Right atrium auricular region (tissue), 2 donors: ENCODE data around the gene RBMS1. TPM values are rescaled to one million over a fixed set of nuclear protein-coding genes. Genes with fewer than 3 reads are reported as not detected.

ENCODE experiments used
- DNase-seq: peaks from one replicate; pipeline ENCODE4 v3.0.0-alpha.2; 2019; ENCODE audit warnings: low spot score
- H3K27ac ChIP-seq, 2 donors: fragments of 200-600 bp; sonication (generic); 1 replicate in 1 of 2; 2 replicates in 1 of 2; pipeline ENCODE4 v1.5.1; 2016 to 2019
- H3K27me3 ChIP-seq, 2 donors: fragments of 200-600 bp; sonication (generic); one replicate each; pipeline versions ENCODE4 v1.5.1 to v1.6.0; 2017 to 2019
- H3K36me3 ChIP-seq: fragments of 200-600 bp; sonication (generic); one replicate; pipeline ENCODE4 v1.5.1; 2016
- H3K4me1 ChIP-seq, 2 donors: fragments of 200-600 bp; sonication (generic); one replicate each; pipeline versions ENCODE4 v1.5.1 to v1.6.0; 2017 to 2019
- H3K4me3 ChIP-seq, 2 donors: fragments of 200-600 bp; sonication (generic); 1 replicate in 1 of 2; 2 replicates in 1 of 2; pipeline ENCODE4 v1.5.1; 2017 to 2019; ENCODE audit warnings: mild to moderate bottlenecking in 1 of 2, moderate library complexity in 1 of 2
- H3K9me3 ChIP-seq, 2 donors: fragments of 200-600 bp; sonication (generic); one replicate each; pipeline ENCODE4 v1.5.1; 2019
- total RNA-seq, 2 donors: library from RNA; depleted of rRNA; stranded (reverse); fragments of >200 nt; gene quantifications; one replicate each; pipeline ENCODE4 v1.1.0, GENCODE V29; 2016
- TF ChIP-seq, protein P1 (sequence below), 2 donors: fragments of 200-600 bp; sonication (generic); IDR thresholded peaks; one replicate each; pipeline ENCODE4 v1.5.1; 2019; ENCODE audit warnings: antibody characterized with exemption in 2 of 2

The RBMS1 gene
- total RNA-seq, 2 donors from 2014 or later, result 52.3 to 57.0 TPM

DNA sequence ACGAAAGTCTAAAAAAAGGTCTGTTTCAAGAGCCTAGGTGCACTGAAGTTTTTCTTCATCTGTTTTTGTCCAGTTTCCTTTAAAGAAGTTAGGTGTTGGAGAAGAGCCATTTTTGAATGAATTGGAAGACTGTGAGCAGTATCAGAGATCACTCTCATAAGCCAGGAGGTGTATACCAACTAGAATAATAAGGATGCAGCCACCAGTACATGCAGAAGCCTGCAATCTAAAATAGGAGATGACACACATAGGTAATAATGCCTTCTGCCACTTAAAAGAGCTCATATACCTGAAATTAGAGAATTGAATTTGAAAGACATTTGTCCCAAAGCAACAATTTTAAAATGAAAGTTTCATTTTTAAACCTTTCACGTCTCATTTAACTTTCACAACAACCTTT lies 81.7 kb downstream of the RBMS1 start:
- H3K4me1 ChIP-seq, result peaks cover 0 to 34% of the 10 kb centered on the region in 2 donors
- no peaks in the 10 kb centered on the region for H3K9me3 ChIP-seq
- TF ChIP-seq, protein P1, sequence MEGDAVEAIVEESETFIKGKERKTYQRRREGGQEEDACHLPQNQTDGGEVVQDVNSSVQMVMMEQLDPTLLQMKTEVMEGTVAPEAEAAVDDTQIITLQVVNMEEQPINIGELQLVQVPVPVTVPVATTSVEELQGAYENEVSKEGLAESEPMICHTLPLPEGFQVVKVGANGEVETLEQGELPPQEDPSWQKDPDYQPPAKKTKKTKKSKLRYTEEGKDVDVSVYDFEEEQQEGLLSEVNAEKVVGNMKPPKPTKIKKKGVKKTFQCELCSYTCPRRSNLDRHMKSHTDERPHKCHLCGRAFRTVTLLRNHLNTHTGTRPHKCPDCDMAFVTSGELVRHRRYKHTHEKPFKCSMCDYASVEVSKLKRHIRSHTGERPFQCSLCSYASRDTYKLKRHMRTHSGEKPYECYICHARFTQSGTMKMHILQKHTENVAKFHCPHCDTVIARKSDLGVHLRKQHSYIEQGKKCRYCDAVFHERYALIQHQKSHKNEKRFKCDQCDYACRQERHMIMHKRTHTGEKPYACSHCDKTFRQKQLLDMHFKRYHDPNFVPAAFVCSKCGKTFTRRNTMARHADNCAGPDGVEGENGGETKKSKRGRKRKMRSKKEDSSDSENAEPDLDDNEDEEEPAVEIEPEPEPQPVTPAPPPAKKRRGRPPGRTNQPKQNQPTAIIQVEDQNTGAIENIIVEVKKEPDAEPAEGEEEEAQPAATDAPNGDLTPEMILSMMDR (IDR thresholded peaks at IDR 0.05), result no peak
- no peak for DNase-seq
- H3K36me3 ChIP-seq, result no peaks in the 10 kb centered on the region
- no peaks in the 10 kb centered on the region for H3K27me3 ChIP-seq
- H3K27ac ChIP-seq, result peak overlapping the region in 1 of 2 donors; percentile 56
- H3K4me3 ChIP-seq, result no peak overlapping the region

DNA sequence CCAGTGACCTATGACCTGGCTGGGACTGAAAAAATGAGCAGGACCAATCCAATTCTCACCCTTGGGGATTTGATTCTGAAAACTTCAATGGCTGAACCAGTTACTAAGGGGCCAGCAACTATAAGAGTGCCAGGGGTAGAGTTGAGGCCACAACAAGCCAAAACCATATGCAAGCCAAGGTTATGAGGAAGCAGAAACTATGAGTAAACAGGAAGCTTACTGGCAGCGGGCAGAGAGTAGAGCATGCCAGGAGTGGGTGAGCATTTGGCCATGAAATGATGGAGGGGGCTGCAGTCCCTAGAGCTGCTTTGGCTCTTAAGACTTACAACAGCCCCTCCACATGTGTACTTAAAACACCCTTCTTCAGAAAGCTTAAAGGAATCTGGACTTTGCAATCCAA lies 82.4 kb downstream of the RBMS1 start:
- H3K36me3 ChIP-seq, result no peaks in the 10 kb centered on the region
- no peak for DNase-seq
- H3K27ac ChIP-seq, result peak overlapping the region in 1 of 2 donors; percentile 56
- H3K9me3 ChIP-seq, result no peaks in the 10 kb centered on the region
- H3K4me1 ChIP-seq, result peaks cover 0 to 35% of the 10 kb centered on the region in 2 donors
- no peak overlapping the region for H3K4me3 ChIP-seq
- TF ChIP-seq, protein P1 (IDR thresholded peaks at IDR 0.05), result no peak
- H3K27me3 ChIP-seq, result no peaks in the 10 kb centered on the region

DNA sequence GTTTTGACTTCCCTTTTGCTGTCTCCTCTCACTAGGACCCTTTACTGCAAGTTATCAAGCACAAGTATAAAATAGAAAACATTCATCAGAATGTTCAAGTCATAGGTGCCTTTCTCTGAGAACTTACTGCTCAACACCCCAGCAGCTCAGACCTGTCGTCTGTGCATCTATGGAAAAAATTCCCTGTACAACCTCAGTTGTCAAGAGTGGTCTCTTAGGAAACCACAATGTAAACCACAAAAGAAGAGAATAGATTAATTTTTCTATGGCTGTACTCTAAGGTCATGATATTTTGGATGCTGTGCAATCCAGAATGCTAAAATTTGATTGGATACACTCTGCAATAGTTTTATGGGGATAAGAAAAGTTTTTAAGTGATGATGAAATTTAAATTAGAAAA lies 84.1 kb downstream of the RBMS1 start:
- H3K27me3 ChIP-seq, result no peaks in the 10 kb centered on the region
- no peaks in the 10 kb centered on the region for H3K36me3 ChIP-seq
- peak overlapping the region in 1 of 2 donors; percentile 99 for H3K27ac ChIP-seq
- DNase-seq, result no peak
- H3K4me1 ChIP-seq, result peaks cover 0 to 52% of the 10 kb centered on the region in 2 donors
- TF ChIP-seq, protein P1 (IDR thresholded peaks at IDR 0.05), result no peak
- no peaks in the 10 kb centered on the region for H3K9me3 ChIP-seq
- H3K4me3 ChIP-seq, result no peak overlapping the region

DNA sequence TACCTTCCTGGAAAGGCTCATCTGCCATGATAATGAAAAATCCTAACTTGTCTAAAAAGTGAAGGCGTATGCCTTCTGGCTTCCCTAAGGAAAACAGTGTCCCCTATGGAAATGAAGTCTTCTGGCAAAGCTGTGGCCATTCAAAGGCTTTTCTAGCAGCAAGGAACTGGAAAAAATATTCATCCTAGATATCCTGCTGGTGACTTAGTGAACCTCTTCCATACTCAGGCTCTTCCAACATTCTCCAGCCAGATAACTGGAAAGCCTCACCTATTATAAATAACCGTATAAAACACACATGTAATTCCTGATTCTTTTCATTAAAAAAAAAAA lies 84.7 kb downstream of the RBMS1 start:
- Histone ChIP-seq H3K27ac (peak overlapping the region; percentile 76 to 99), H3K9me3 (no peaks in the 10 kb centered on the region), H3K27me3 (no peaks in the 10 kb centered on the region), H3K4me1 (peaks cover 0 to 58% of the 10 kb centered on the region in 2 donors), H3K4me3 (peak overlapping the region in 1 of 2 donors; percentile 92), H3K36me3 (no peaks in the 10 kb centered on the region)
- DNase-seq, result no peak
- TF ChIP-seq, protein P1 (IDR thresholded peaks at IDR 0.05), result no peak

DNA sequence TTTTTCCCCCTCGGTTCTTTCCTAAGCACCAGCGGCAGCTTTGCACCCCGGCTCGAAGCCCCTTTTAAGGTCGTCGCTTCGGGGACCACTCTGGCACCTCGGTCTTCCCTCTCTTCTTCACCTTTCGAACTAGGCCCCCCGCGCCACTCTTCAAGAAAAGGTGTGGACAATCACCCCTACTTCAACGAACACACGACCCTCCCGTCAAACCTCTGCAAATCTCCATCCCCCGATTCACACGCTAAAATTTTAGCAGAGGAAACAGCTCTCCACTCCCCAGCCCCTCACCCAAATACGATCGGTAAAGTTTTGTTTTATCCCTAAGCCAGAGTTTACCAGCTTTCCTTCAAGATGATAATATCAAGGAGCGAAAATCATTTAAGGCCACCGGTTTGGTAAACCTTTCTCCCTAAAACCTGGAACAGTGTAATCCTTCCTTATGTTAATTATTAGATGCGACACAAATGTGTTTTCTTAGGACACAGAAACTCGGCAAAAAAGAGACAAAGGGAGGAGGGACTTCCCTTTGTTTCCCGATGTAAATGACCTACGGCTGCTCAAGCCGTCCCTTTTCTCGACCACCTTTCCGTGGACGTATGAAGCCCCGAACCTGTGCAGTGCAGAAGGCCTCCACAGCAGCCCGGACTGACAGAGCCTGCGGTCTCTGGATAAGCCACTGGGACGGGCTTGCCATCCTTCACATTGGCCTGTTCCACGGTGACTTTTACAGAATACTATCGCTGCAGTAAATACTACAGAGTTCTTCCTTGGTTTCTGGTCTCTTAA lies 85.2 kb downstream of the RBMS1 start:
- TF ChIP-seq, protein P1 (IDR thresholded peaks at IDR 0.05), result no peak
- Histone ChIP-seq H3K4me3 (peak overlapping the region; percentile 92 to 94), H3K4me1 (peaks cover 0 to 63% of the 10 kb centered on the region in 2 donors), H3K36me3 (no peaks in the 10 kb centered on the region), H3K27ac (peak overlapping the region; percentile 76 to 99), H3K27me3 (no peaks in the 10 kb centered on the region), H3K9me3 (no peaks in the 10 kb centered on the region)
- no peak for DNase-seq
